PC-3 (cell line): Measurements from ENCODE around the gene TSBP1.

ENCODE experiments used
- CTCF ChIP-seq: fragments of 300-600 bp; sonication (generic); conservative IDR thresholded peaks from 2 replicates; pipeline ENCODE4 v1.5.1; 2017; ENCODE audit warnings: antibody characterized with exemption, low read depth, mild to moderate bottlenecking, low read length
- EZH2 ChIP-seq: fragments of 300-600 bp; sonication (generic); IDR thresholded peaks from one replicate; pipeline ENCODE4 v1.6.1; 2017; ENCODE audit warnings: antibody characterized with exemption, mild to moderate bottlenecking, low read length; ENCODE audit not compliant: unreplicated experiment
- EZH2phosphoT487 ChIP-seq: fragments of 300-600 bp; sonication (generic); IDR thresholded peaks from 2 replicates; pipeline ENCODE4 v1.6.1; 2018; ENCODE audit warnings: mild to moderate bottlenecking, antibody characterized with exemption, low read length, borderline replicate concordance

GRCh38 chr6:32375739-32376529, 4.2 kb upstream of the TSBP1 start:
- TF ChIP-seq CTCF (no peak), EZH2phosphoT487 (no peak), EZH2 (no peak)
